OCI-LY7 (cell line): Measurements from ENCODE around the gene DSCAM. TPM values are rescaled to one million over a fixed set of nuclear protein-coding genes. Genes with fewer than 3 reads are reported as not detected.

Experiments
- BruUV-seq: library from RNA; stranded (reverse); fragments of 400-500 nt; replicated peaks from 2 replicates; lab custom pipeline; 2021; lab: Mats Ljungman, UMichigan
- CTCF ChIA-PET: fragments of 300-600 bp; sonication (Branson Sonifier 250); formaldehyde crosslinking; loops from one replicate; lab custom pipeline; 2022; ENCODE audit warnings: antibody characterized with exemption; ENCODE audit not compliant: unreplicated experiment; lab: Charles Lee
- POLR2A ChIA-PET: fragments of 300-600 bp; sonication (Branson Sonifier 250); formaldehyde crosslinking; loops from one replicate; lab custom pipeline; 2022; ENCODE audit warnings: antibody characterized with exemption; lab: Charles Lee
- DNase-seq: peaks from one replicate; pipeline ENCODE4 v3.0.0-alpha.2; 2015; ENCODE audit warnings: low spot score
- H2AFZ ChIP-seq: fragments of 200-600 bp; sonication (generic), shearing (Covaris generic); 2 replicates; pipeline ENCODE4 v1.6.1; 2014; ENCODE audit warnings: mild to moderate bottlenecking, antibody characterized with exemption, low read length, moderate library complexity
- H3K27ac ChIP-seq: fragments of 200-600 bp; sonication (generic); 2 replicates; pipeline ENCODE4 v1.5.1; 2014; ENCODE audit warnings: mixed run types, low read depth, mild to moderate bottlenecking, moderate library complexity, low read length, inconsistent platforms; ENCODE audit not compliant: poor library complexity, severe bottlenecking
- H3K36me3 ChIP-seq: fragments of 200-600 bp; sonication (generic); 2 replicates; pipeline ENCODE4 v1.6.1; 2014; ENCODE audit warnings: mild to moderate bottlenecking, antibody characterized with exemption, low read length, moderate library complexity, mixed read lengths; ENCODE audit not compliant: insufficient read depth
- H3K4me1 ChIP-seq: fragments of 200-600 bp; sonication (generic); 2 replicates; pipeline ENCODE4 v1.5.1; 2014; ENCODE audit warnings: mild to moderate bottlenecking, low read length; ENCODE audit not compliant: insufficient read depth, poor library complexity, severe bottlenecking
- H3K4me2 ChIP-seq: fragments of 200-600 bp; sonication (generic); 2 replicates; pipeline ENCODE4 v1.6.1; 2014; ENCODE audit warnings: mild to moderate bottlenecking, low read length
- H3K4me3 ChIP-seq: fragments of 200-600 bp; sonication (generic); 2 replicates; pipeline ENCODE4 v1.5.1; 2014; ENCODE audit warnings: mild to moderate bottlenecking, low read depth, low read length; ENCODE audit not compliant: poor library complexity, severe bottlenecking
- H3K79me2 ChIP-seq: fragments of 200-600 bp; sonication (generic); 2 replicates; pipeline ENCODE4 v1.6.1; 2016; ENCODE audit warnings: low read depth, mild to moderate bottlenecking, low read length, moderate library complexity, mixed read lengths; ENCODE audit not compliant: insufficient read depth
- H3K9me2 ChIP-seq: fragments of 200-600 bp; sonication (generic); 2 replicates; pipeline ENCODE4 v1.6.1; 2016; ENCODE audit warnings: mild to moderate bottlenecking, low read length, mixed read lengths; ENCODE audit not compliant: insufficient read depth
- H3K9me3 ChIP-seq: fragments of 200-600 bp; sonication (generic); 2 replicates; pipeline ENCODE4 v1.6.1; 2014; ENCODE audit warnings: mild to moderate bottlenecking, mixed run types, low read length, mixed read lengths
- H4K20me1 ChIP-seq: fragments of 200-600 bp; sonication (generic); 2 replicates; pipeline ENCODE4 v1.6.1; 2014; ENCODE audit warnings: mild to moderate bottlenecking, antibody characterized with exemption, low read length, moderate library complexity, mixed read lengths; ENCODE audit not compliant: insufficient read depth
- EZH2phosphoT487 ChIP-seq: fragments of 200-600 bp; sonication (generic); IDR thresholded peaks from 2 replicates; pipeline ENCODE4 v1.6.1; 2018; ENCODE audit warnings: low read depth, borderline replicate concordance, mild to moderate bottlenecking, mixed run types, antibody characterized with exemption, low read length, moderate library complexity, mixed read lengths
- intact Hi-C: fragments of 100-400 bp; cut with micrococcal nuclease; formaldehyde crosslinking; loops from one replicate; pipeline ENCODE4 v1.10.0; 2022; ENCODE audit not compliant: unreplicated experiment
- total RNA-seq, 2 experiments: library from RNA; depleted of rRNA in 1 of 2; stranded (reverse); fragments of >200 nt in 1 of 2; shearing (Covaris generic) in 1 of 2; gene quantifications; 2 replicates each; pipeline ENCODE4 v1.2.3, GENCODE V29; 2014 to 2022
- TF ChIP-seq, protein P1 (sequence below): fragments of 200-600 bp; sonication (generic); conservative IDR thresholded peaks from 2 replicates; pipeline ENCODE4 v1.5.1; 2014; ENCODE audit warnings: mild to moderate bottlenecking, antibody characterized with exemption, low read length, moderate library complexity, mixed read lengths

Gene DSCAM
- total RNA-seq, 2 experiments from 2014 or later = not detected

DNA sequence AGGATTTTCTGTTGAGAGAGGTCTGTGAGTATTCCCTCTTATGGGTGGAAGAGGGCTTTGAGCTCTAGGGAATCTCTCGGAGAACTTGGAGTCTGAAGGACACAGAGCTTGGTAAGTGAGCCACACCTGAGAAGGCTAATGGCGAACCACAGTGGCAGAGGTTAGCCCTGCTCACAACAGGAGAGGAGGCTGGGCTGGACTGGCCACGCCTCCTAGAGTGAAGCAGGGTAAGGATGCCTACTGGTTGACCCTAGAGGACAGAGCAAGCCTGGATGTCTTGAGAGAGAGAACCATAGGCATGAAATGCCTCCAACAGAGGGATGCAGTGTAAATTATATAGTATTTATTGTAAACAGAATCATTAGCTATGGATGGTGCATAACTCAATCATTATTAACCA, 747.1 kb downstream of the DSCAM start:
- H3K9me2 ChIP-seq = no peaks in the 10 kb centered on the region
- no peak for DNase-seq
- no TSS peak for BruUV-seq
- ChIA-PET POLR2A (interaction anchor here (0.7 kb wide), 1 partner anchor 142 kb away, joined by 3 read pairs; no protein-coding TSS in a partner anchor), CTCF (no interaction called here)
- H3K4me3 ChIP-seq = no peak overlapping the region
- H3K4me1 ChIP-seq = no peaks in the 10 kb centered on the region
- TF ChIP-seq, protein P1, sequence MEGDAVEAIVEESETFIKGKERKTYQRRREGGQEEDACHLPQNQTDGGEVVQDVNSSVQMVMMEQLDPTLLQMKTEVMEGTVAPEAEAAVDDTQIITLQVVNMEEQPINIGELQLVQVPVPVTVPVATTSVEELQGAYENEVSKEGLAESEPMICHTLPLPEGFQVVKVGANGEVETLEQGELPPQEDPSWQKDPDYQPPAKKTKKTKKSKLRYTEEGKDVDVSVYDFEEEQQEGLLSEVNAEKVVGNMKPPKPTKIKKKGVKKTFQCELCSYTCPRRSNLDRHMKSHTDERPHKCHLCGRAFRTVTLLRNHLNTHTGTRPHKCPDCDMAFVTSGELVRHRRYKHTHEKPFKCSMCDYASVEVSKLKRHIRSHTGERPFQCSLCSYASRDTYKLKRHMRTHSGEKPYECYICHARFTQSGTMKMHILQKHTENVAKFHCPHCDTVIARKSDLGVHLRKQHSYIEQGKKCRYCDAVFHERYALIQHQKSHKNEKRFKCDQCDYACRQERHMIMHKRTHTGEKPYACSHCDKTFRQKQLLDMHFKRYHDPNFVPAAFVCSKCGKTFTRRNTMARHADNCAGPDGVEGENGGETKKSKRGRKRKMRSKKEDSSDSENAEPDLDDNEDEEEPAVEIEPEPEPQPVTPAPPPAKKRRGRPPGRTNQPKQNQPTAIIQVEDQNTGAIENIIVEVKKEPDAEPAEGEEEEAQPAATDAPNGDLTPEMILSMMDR = no peak
- no peak for TF ChIP-seq EZH2phosphoT487
- H3K4me2 ChIP-seq = no peak overlapping the region
- no peaks in the 10 kb centered on the region for H4K20me1 ChIP-seq
- no peak overlapping the region for H2AFZ ChIP-seq
- intact Hi-C loops = no loop called here
- H3K36me3 ChIP-seq = no peaks in the 10 kb centered on the region
- H3K27ac ChIP-seq = no peak overlapping the region
- no peaks in the 10 kb centered on the region for H3K9me3 ChIP-seq
- H3K79me2 ChIP-seq = no peaks in the 10 kb centered on the region

DNA sequence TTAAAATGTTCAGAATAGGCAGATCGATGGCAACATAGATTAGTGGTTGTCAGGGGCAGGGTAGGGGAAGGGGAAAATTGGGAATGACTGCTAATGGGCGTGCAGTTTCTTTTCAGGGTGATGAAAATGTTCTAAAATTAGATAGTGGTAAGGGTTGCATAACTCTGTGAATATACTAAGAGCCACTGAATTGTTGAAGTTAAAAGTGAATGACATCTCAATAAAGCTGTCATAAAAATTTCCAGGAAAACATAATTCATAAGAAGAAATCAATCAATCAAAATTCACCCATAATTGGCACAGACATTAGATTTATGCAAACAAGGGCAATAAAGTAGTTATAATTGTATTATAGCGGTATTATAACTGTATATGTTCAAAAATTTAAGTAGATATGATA, 751.5 kb downstream of the DSCAM start:
- Histone ChIP-seq H3K36me3 (no peaks in the 10 kb centered on the region), H3K9me2 (no peaks in the 10 kb centered on the region), H3K9me3 (no peaks in the 10 kb centered on the region), H3K27ac (no peak overlapping the region), H3K4me2 (no peak overlapping the region), H2AFZ (no peak overlapping the region), H3K79me2 (no peaks in the 10 kb centered on the region), H3K4me3 (no peak overlapping the region), H4K20me1 (no peaks in the 10 kb centered on the region), H3K4me1 (no peaks in the 10 kb centered on the region)
- ChIA-PET POLR2A (interaction anchor here (0.7 kb wide), 1 partner anchor 10 kb away, joined by 3 read pairs; no protein-coding TSS in a partner anchor), CTCF (no interaction called here)
- intact Hi-C loops = no loop called here
- no TSS peak for BruUV-seq
- TF ChIP-seq, protein P1 = no peak
- DNase-seq = no peak

DNA sequence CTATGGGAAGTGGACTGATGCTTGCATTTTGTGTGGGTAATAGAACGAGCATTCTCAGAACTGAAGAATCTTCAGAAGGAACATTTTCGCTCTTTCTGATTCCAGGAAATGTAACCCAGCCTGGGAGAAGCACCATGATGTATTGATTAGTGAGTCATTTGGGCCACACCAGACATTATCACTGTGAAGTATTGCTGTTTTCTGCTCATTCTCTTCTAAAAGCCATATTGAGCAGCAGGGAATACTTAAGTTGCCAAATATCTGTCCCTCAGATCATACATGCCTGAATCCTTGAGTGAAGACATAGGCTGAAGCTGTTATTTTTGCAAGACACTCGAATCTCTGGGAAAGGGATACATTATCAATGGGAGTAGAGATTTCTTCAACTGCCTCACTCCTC, 766.6 kb downstream of the DSCAM start:
- DNase-seq = no peak
- Histone ChIP-seq H3K4me3 (no peak overlapping the region), H2AFZ (no peak overlapping the region), H3K9me3 (no peaks in the 10 kb centered on the region), H3K27ac (no peak overlapping the region), H4K20me1 (no peaks in the 10 kb centered on the region), H3K4me1 (no peaks in the 10 kb centered on the region), H3K4me2 (no peak overlapping the region), H3K79me2 (no peaks in the 10 kb centered on the region), H3K9me2 (no peaks in the 10 kb centered on the region), H3K36me3 (no peaks in the 10 kb centered on the region)
- BruUV-seq = no TSS peak
- TF ChIP-seq, protein P1 = no peak
- no peak for TF ChIP-seq EZH2phosphoT487
- intact Hi-C loops = no loop called here
- ChIA-PET CTCF (no interaction called here), POLR2A (no interaction called here)
